Measurements from ENCODE around the gene CCDC85A.

Gene CCDC85A

GRCh38 chr2:56315376-56315775 lies 131.6 kb downstream of the CCDC85A start:
- DNase-seq (ENCODE audit: low spot score): no peak
- CTCF ChIA-PET: no interaction called here
- TF ChIP-seq CTCF (conservative IDR thresholded peaks at IDR 0.05; ENCODE audit: low read depth): no peak
- POLR2A ChIA-PET (ENCODE audit: low non-redundant PET): no interaction called here
- no peak overlapping the region for H3K27ac ChIP-seq

GRCh38 chr2:56316011-56316410 lies 132.2 kb downstream of the CCDC85A start:
- no peak for TF ChIP-seq CTCF (conservative IDR thresholded peaks at IDR 0.05; ENCODE audit: low read depth)
- POLR2A ChIA-PET (ENCODE audit: low non-redundant PET): no interaction called here

GRCh38 chr2:56318147-56318546 lies 134.4 kb downstream of the CCDC85A start:
- ChIA-PET CTCF (interaction anchor here (0.6 kb wide), 2 partner anchors 36 to 202 kb away, joined by 3 to 4 read pairs; no protein-coding TSS in a partner anchor), POLR2A (ENCODE audit: low non-redundant PET) (no interaction called here)
- TF ChIP-seq CTCF (conservative IDR thresholded peaks at IDR 0.05; ENCODE audit: low read depth): no peak
- no peak overlapping the region for H3K27ac ChIP-seq
- DNase-seq (ENCODE audit: low spot score): no peak

More at GRCh38 chr2:56316011-56316410, 132.2 kb downstream of the CCDC85A start:
- no peak for DNase-seq (ENCODE audit: low spot score)
- H3K27ac ChIP-seq: no peak overlapping the region
- CTCF ChIA-PET: no interaction called here

GRCh38 chr2:56325661-56326345 lies 142.0 kb downstream of the CCDC85A start:
- DNase-seq (ENCODE audit: low spot score): no peak
- H3K27ac ChIP-seq: no peak overlapping the region
- CTCF ChIA-PET: no interaction called here
- POLR2A ChIA-PET (ENCODE audit: low non-redundant PET): no interaction called here
- TF ChIP-seq CTCF (conservative IDR thresholded peaks at IDR 0.05; ENCODE audit: low read depth): no peak

GRCh38 chr2:56326346-56326741 lies 142.6 kb downstream of the CCDC85A start:
- ChIA-PET POLR2A (ENCODE audit: low non-redundant PET) (no interaction called here), CTCF (no interaction called here)
- H3K27ac ChIP-seq: no peak overlapping the region
- no peak for DNase-seq (ENCODE audit: low spot score)
- TF ChIP-seq CTCF (conservative IDR thresholded peaks at IDR 0.05; ENCODE audit: low read depth): no peak

- no peak for TF ChIP-seq CTCF (conservative IDR thresholded peaks at IDR 0.05; ENCODE audit: low read depth)
- ChIA-PET CTCF (no interaction called here), POLR2A (ENCODE audit: low non-redundant PET) (no interaction called here)
- no peak for DNase-seq (ENCODE audit: low spot score)
- H3K27ac ChIP-seq: no peak overlapping the region
Observed at GRCh38 chr2:56331810-56332209, 148.0 kb downstream of the CCDC85A start.

Measured in RWPE1 (cell line).